ENCODE results near the gene TRAPPC11.

The TRAPPC11 gene

GRCh38 chr4:183760326-183760725, 101.2 kb downstream of the TRAPPC11 start:
- no peak for DNase-seq

All from cortex of kidney (tissue), 1 donor.